Measurements from ENCODE around the gene CHCHD5.

DNA sequence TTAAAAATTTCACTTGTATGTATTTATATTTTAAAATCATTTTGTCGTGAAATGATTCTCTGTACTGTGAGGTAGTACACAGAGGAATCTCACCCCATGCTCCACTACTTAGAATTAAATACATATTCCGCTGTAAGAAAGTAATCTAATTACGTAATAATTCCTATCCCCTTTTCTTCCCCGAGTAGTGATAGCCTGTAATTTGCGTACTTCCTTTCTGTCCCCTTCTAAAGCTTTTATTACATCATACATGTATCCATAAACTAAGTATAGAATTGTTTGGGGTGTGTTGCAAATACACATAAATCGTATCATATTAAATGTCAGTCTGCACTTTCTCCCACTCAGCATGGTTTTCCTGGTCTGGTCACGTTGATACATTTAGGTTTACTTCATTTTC lies 12.4 kb upstream of the CHCHD5 start:
- TF ChIP-seq CTCF (IDR thresholded peaks at IDR 0.05; ENCODE audit: low read depth, low read length, missing input control), result no peak
- TF ChIP-seq, protein P1, sequence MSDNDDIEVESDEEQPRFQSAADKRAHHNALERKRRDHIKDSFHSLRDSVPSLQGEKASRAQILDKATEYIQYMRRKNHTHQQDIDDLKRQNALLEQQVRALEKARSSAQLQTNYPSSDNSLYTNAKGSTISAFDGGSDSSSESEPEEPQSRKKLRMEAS (IDR thresholded peaks at IDR 0.05), result no peak
- TF ChIP-seq YY1 (IDR thresholded peaks at IDR 0.05), result no peak
- no peak for TF ChIP-seq TAF1 (conservative IDR thresholded peaks at IDR 0.05)
- no peak for TF ChIP-seq RAD21 (IDR thresholded peaks at IDR 0.05)
- TF ChIP-seq, protein P2, sequence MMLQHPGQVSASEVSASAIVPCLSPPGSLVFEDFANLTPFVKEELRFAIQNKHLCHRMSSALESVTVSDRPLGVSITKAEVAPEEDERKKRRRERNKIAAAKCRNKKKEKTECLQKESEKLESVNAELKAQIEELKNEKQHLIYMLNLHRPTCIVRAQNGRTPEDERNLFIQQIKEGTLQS (IDR thresholded peaks at IDR 0.05), result no peak
